Stimulated activated CD8-positive, alpha-beta memory T cell treated with anti-CD3 and anti-CD28 coated beads, Interleukin-7, amount 100 ng/mL, for 1 hour (primary cell): ENCODE measurements around the gene TOX2.

Experiments
- DNase-seq, 2 donors: peaks; one replicate each; pipeline ENCODE4 v3.0.0-alpha.2; 2020; ENCODE audit warnings: low read depth in 2 of 2

Gene TOX2

GRCh38 chr20:44001667-44002596 lies 87.3 kb downstream of the TOX2 start:
- DNase-seq: no peak

GRCh38 chr20:44002861-44003260 lies 88.2 kb downstream of the TOX2 start:
- DNase-seq: no peak

- DNase-seq: no peak
Measured at GRCh38 chr20:44003609-44004008, 89.0 kb downstream of the TOX2 start.

- no peak for DNase-seq
Measured at GRCh38 chr20:44004306-44004915, 89.8 kb downstream of the TOX2 start.

DNA sequence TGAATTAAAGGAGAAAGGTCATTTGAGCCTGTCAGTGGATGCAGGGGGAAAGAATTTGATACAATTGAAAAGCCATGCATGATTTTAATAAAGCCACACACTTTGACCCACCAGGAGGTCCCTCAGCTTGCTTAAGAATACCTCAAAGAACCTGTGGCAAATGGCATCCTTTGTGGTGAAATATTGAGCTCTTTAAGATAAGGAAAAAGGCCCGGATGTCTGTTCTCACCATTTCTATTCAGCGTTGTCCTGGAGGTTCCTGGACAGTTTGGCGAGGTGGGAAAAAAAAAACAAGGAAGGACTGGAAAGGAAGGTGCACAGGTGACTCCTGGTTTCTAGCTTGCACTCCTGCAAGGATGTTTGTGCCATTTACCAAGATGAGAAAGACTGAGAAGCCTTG lies 91.0 kb downstream of the TOX2 start:
- no peak for DNase-seq

- no peak for DNase-seq
Measured at GRCh38 chr20:44006126-44006525, 91.5 kb downstream of the TOX2 start.

DNA sequence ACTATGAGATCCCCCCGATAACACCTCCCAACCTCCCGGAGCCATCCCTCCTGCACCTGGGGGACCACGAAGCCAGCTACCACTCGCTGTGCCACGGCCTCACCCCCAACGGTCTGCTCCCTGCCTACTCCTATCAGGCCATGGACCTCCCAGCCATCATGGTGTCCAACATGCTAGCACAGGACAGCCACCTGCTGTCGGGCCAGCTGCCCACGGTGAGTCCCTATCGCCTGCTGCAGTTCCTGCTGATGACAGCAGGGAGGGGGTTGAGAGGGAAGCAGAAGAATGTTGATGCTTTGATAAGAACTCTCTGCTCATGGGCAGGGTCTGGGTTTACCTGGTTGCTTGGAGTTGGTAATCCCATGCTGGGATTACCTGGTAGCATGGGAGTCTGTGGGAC lies 91.9 kb downstream of the TOX2 start:
- no peak for DNase-seq

DNA sequence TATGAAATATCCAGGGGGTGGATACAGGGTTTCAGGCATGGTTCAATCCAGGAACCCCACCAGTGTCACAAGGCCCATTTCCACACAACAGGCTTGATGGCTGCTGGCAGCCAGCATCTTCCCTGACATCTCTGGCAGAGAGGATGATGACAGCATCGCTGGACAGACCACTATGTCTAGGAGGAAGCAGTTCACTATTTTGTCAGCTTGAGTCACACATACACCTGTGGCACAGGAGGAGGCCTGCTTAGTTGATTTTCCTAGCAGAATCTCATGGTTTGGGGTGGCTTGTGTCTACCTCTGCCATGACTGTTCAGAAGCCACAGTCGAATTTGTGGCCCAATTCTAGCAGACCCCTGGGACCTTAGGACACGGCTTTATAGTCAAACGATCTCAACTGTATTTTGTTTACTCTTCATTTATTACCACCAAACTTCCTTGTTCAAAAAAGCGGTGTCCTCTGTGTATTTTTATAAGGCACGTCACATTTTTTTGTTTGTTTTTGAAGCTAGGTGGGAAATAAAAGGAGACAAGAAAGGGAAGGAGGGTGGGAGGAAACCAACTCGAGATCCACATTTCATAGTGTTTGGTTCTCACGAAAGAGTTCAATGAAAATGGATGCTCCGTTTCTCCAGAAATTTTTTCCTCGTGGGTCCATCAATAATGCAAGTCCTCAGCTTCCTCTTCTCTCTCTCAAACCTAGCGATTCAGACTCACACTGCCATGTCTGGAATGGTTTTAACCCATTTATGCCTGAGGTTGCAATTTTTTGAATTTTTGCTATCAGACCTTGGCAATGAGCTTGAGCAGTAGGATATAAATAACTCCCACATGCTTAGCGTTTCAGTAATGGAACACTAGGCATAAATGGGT lies 94.4 kb downstream of the TOX2 start:
- DNase-seq: no peak

- DNase-seq: no peak
Measured at GRCh38 chr20:44009679-44009992, 95.0 kb downstream of the TOX2 start.

- no peak for DNase-seq
Measured at GRCh38 chr20:44010162-44010704, 95.6 kb downstream of the TOX2 start.

DNA sequence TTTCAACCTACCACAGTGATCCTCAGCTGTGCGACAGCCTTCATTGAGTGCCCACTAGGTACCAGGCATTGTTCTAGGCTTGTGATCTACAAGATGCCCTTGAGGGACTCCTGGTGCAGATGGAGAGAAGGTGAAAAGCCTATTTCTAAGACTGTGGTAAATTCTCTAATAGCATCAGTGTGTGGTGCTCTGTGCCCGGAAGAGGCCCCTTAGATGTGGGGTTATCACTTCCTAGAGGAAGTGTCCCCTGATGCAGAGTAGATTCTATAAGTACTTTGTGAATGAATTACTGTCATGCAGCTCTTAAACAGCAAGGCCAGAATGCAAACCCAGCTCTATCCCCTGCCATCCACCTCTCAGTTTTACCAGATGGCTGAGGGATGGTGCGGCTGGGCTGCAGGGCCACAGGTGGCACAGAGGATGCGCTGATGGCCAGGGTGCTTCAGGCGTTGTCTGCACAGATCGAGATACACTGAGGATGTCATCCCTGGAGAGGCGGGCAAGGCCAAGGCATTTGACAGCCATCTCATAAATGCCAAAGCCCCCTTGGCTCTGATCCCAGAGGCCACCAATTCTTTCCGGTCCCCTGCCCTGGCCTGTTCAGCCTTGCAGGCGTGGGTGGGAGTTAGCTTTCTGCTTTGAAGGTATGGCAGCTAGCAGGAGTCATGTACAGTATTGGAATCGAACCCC lies 96.7 kb downstream of the TOX2 start:
- DNase-seq: no peak

DNA sequence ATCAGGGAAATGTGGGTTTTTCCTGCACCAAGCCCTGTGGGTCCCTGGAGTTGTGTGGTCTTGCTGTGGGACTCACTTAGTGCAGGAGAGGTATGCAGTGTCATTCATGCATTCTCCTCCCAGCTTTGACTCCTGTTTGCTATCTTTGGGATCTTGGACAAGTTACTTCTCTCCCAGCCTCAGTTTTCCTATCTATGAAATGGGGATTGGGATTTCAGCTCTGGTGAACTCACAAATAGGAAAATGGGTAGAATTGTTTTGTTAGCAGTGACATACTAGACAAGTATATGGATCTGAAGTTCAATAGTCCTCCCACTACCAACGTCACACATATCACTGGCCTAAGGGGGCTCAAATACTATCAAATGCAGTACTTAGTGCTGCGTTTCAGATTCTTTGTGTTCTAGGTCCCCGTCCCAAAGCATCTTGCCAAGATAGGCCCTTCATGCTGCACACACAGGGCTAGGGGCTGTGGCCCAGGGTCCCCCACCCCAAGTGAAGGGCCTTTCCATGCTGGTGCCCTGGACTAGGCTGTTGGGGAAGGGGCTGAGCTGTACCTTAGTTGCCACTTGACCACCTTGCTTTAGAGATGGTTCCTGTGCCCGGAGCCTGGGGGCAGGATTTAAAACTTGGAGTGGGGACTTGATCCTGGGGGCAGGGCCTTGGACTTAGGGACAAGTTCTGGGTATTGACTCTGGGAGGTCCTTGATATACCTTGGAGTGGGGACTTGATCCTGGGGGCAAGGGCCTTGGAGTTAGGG lies 98.0 kb downstream of the TOX2 start:
- no peak for DNase-seq

DNA sequence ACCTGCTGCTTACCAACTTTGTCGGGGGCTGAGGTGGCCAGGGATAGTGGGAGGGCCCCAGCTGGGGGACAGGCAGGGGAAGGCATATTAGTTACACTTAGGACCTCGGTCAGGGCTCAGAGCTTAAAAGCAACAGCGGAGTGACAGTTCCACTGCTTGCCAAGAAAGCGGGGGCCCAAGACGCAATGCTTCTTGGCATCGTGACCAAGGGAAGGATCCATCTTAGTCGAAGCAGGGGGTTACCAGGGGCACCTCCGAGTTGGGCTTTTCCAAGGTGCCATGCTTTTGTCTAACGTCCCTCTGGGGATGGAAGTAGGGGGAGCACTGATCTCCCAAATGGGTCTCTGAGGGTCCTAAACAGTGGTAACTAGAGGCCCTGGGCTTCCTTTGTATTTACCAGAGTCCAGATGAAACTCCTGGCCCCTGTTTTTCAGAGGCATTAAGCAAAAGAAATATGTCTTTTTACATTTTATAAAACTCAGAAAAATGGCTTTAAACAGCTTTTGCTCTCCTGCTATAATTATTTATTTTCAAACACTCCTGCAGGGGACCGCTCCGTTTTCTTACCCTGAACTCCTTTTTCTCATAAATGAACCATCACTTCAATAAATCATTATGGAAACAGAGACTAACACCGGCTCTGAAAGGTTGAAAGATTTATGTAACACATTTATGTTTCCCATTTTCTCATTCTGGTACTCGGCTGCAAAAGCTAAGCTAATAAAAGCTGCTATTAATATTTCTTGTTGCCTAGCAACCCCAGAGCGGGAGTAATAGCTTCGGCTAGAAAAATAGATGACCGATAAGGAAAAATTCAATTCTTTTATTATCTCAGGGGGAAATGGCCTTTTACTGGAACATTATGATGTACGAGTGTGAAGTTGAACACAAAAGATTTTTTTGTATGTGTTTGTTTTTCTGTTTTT lies 100.4 kb downstream of the TOX2 start:
- DNase-seq: no peak

- no peak for DNase-seq
Measured at GRCh38 chr20:44015733-44016103, 101.1 kb downstream of the TOX2 start.

DNA sequence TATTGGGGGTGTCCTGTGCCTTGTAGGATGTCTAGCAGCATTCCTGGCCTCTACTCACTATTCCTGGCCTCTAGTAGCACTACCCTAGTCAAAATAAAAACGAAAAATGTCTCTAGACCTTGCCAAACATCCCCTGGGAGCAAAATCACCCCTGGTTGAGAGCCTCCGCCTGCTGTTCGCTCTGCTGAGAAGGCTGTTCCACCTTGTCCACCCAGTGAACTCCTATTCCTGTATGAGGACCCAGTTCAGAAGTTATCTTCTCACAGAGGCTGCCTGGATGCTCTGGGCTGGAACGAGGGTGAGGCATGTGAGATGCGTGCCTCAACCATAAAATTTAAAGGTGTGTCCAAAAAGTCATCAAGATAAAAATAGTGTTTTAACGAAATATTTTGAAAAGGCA lies 101.9 kb downstream of the TOX2 start:
- DNase-seq: no peak

- no peak for DNase-seq
Measured at GRCh38 chr20:44017211-44017610, 102.6 kb downstream of the TOX2 start.

GRCh38 chr20:44017905-44018258 lies 103.2 kb downstream of the TOX2 start:
- no peak for DNase-seq

- DNase-seq: no peak
Measured at GRCh38 chr20:44018259-44018941, 103.7 kb downstream of the TOX2 start.

GRCh38 chr20:44018942-44019637 lies 104.4 kb downstream of the TOX2 start:
- no peak for DNase-seq
